GM12878 (cell line): ENCODE measurements around the gene PTPRM.

ENCODE experiments used
- CBX5 ChIP-seq: sonication (generic); IDR thresholded peaks from 2 replicates; pipeline ENCODE4 v1.6.1; 2016; ENCODE audit warnings: low read depth, moderate library complexity, mild to moderate bottlenecking, inconsistent platforms
- CTCF ChIP-seq, 3 experiments: IDR thresholded peaks in 2 of 3; conservative IDR thresholded peaks in 1 of 3; 2 replicates each; pipeline ENCODE4 v1.5.1; 2011; ENCODE audit warnings: low read depth in 3 of 3, low read length in 3 of 3, mild to moderate bottlenecking in 3 of 3, control low read depth in 2 of 3, moderate library complexity in 2 of 3, inconsistent platforms in 1 of 3, mixed read lengths in 1 of 3; ENCODE audit not compliant: control insufficient read depth in 2 of 3, insufficient read depth in 1 of 3; ENCODE audit errors: extremely low read depth in 1 of 3
- EGR1 ChIP-seq, 2 experiments: IDR thresholded peaks; 1 replicate in 1 of 2; 2 replicates in 1 of 2; pipeline ENCODE4 v1.6.1; 2011 to 2012; ENCODE audit warnings: low read depth in 2 of 2, low read length in 2 of 2, borderline replicate concordance in 1 of 2, mild to moderate bottlenecking in 1 of 2, moderate library complexity in 1 of 2
- GABPA ChIP-seq: IDR thresholded peaks from 2 replicates; pipeline ENCODE4 v1.6.1; 2014; ENCODE audit warnings: antibody characterized with exemption, low read depth, mild to moderate bottlenecking, inconsistent platforms
- MYC ChIP-seq: IDR thresholded peaks from 2 replicates; pipeline ENCODE4 v1.6.1; 2011; ENCODE audit warnings: mild to moderate bottlenecking, low read length, moderate library complexity, inconsistent platforms; ENCODE audit not compliant: insufficient read depth, insufficient replicate concordance, insufficient read length, severe bottlenecking
- NR2C2 ChIP-seq: IDR thresholded peaks from 2 replicates; pipeline ENCODE4 v1.6.1; 2011; ENCODE audit warnings: borderline replicate concordance, low read depth; ENCODE audit not compliant: control insufficient read depth, insufficient read length
- POLR2A ChIP-seq: IDR thresholded peaks from 2 replicates; pipeline ENCODE4 v1.6.1; 2011; ENCODE audit warnings: low read depth, mild to moderate bottlenecking, low read length
- SP1 ChIP-seq: IDR thresholded peaks from one replicate; pipeline ENCODE4 v1.6.1; 2011; ENCODE audit warnings: low read depth, low read length
- TBL1XR1 ChIP-seq: IDR thresholded peaks from 2 replicates; pipeline ENCODE4 v1.6.1; 2012; ENCODE audit warnings: low read depth, low read length, improper control_type of control experiment
- USF1 ChIP-seq: IDR thresholded peaks from 2 replicates; pipeline ENCODE4 v1.6.1; 2011; ENCODE audit warnings: borderline replicate concordance, low read depth, mild to moderate bottlenecking, moderate library complexity, mixed read lengths, low read length; ENCODE audit not compliant: insufficient read depth; ENCODE audit errors: extremely low read length

- TF ChIP-seq CBX5 (no peak), EGR1 (IDR thresholded peaks at IDR 0.05; ENCODE audit: borderline replicate concordance in 1 of 2, low read depth in 2 of 2, low read length in 2 of 2) (no peak), GABPA (no peak), SP1 (no peak), TBL1XR1 (no peak), NR2C2 (no peak), CTCF (IDR thresholded peaks at IDR 0.05 in 2 of 3, conservative IDR thresholded peaks at IDR 0.05 in 1 of 3; ENCODE audit: control insufficient read depth in 2 of 3, extremely low read depth in 1 of 3, insufficient read depth in 1 of 3, low read depth in 3 of 3, low read length in 3 of 3) (no peak), POLR2A (no peak), MYC (no peak), USF1 (no peak)
These were observed 4.6 kb upstream of the PTPRM start for GRCh38 chr18:7562491-7562890.
